Measurements from ENCODE around the gene CFAP97. TPM values are rescaled to one million over a fixed set of nuclear protein-coding genes. Genes with fewer than 3 reads are reported as not detected.

Gene CFAP97
- total and polyA plus RNA-seq, 2 donors (not counting 1 experiment from before 2014, with no cell fraction given), result 39.3 to 50.8 TPM

DNA sequence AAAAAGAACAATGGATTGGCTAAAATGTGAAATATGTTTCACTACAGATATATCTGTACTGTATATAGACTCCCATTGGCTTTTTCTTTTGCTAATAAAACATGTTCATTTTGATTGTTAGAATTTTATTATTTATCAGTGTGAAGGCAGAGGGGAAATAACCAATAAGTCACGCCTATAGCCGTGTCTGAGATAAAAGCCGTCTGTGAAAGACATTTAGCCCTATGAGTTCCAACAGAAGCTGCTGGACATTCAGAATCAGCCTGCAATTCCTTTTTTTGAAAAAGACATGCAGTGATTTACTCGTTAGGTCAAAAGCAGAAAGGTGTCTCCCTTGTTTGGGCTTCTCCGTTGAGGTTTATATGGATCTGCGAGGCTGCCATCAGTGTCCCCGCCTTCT is 84.9 kb downstream of the CFAP97 start:
- no peak overlapping the region for H3K9ac ChIP-seq (ENCODE audit: insufficient read depth, low read length)
- no peaks in the 10 kb centered on the region for H3K9me3 ChIP-seq (ENCODE audit: control insufficient read depth, insufficient read depth, low read depth, low read length)
- H4K20me1 ChIP-seq (ENCODE audit: control insufficient read depth, extremely low read depth, insufficient read depth, low read length), result no peaks in the 10 kb centered on the region
- TF ChIP-seq, protein P1, sequence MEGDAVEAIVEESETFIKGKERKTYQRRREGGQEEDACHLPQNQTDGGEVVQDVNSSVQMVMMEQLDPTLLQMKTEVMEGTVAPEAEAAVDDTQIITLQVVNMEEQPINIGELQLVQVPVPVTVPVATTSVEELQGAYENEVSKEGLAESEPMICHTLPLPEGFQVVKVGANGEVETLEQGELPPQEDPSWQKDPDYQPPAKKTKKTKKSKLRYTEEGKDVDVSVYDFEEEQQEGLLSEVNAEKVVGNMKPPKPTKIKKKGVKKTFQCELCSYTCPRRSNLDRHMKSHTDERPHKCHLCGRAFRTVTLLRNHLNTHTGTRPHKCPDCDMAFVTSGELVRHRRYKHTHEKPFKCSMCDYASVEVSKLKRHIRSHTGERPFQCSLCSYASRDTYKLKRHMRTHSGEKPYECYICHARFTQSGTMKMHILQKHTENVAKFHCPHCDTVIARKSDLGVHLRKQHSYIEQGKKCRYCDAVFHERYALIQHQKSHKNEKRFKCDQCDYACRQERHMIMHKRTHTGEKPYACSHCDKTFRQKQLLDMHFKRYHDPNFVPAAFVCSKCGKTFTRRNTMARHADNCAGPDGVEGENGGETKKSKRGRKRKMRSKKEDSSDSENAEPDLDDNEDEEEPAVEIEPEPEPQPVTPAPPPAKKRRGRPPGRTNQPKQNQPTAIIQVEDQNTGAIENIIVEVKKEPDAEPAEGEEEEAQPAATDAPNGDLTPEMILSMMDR (conservative IDR thresholded peaks at IDR 0.05 in 1 of 2, IDR thresholded peaks at IDR 0.05 in 1 of 2; ENCODE audit: low read depth in 1 of 2, low read length in 2 of 2), result no peak
- TF ChIP-seq EZH2 (IDR thresholded peaks at IDR 0.05; ENCODE audit: low read length, missing control alignments), result no peak
- no peaks in the 10 kb centered on the region for H3K27me3 ChIP-seq (ENCODE audit: control insufficient read depth, insufficient read depth, low read length)
- DNase-seq (ENCODE audit: low read depth in 2 of 2), result no peak
- H3K79me2 ChIP-seq (ENCODE audit: control insufficient read depth, insufficient read depth, low read length), result no peaks in the 10 kb centered on the region
- H3K36me3 ChIP-seq (ENCODE audit: control insufficient read depth, insufficient read depth, low read length), result no peaks in the 10 kb centered on the region
- H3K4me2 ChIP-seq (ENCODE audit: extremely low read depth, insufficient read depth, low read length), result no peak overlapping the region
- H3K27ac ChIP-seq (ENCODE audit: insufficient read depth, low read length), result no peak overlapping the region
- no peak overlapping the region for H2AFZ ChIP-seq (ENCODE audit: low read length)
- no peak overlapping the region for H3K4me3 ChIP-seq (replicated peaks in 1 of 4; ENCODE audit: control extremely low read depth in 1 of 4, insufficient read depth in 1 of 4, low read depth in 3 of 4, low read length in 4 of 4)
- H3K4me1 ChIP-seq (ENCODE audit: control insufficient read depth, extremely low read depth, insufficient read depth, low read length), result peaks cover 2% of the 10 kb centered on the region

DNA sequence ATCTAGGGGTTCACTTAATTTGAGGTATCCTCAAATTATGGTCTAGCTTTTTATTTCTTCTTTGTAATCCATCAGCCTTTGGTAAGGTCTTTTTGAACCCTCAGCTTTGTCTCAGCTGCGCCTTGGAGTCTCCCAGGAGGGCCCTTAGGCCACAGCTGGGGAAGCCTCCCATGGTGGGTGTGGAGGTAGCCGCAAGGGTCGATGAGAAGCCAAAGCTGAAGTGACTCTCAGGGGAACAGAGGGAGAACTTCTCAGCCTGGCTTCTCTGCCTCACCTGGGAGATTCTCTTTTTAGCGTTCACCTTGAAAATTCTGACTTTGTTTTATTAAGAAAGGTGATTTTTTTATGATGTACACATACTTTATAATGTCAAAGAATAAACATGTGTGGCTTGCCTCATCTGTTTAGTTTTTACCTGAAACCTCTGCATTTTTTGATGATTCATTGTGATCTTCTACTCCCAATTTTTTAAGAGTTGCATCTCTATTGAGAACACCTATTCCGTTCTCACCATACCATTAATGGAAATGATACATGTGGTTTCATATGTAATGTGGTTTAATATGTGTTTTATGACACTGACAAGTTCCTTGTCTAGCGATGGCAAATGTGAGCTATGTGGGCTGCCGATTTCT is 86.4 kb downstream of the CFAP97 start:
- no peak for TF ChIP-seq EZH2 (IDR thresholded peaks at IDR 0.05; ENCODE audit: low read length, missing control alignments)
- TF ChIP-seq, protein P1 (conservative IDR thresholded peaks at IDR 0.05 in 1 of 2, IDR thresholded peaks at IDR 0.05 in 1 of 2; ENCODE audit: low read depth in 1 of 2, low read length in 2 of 2), result no peak
- Histone ChIP-seq H3K4me3 (replicated peaks in 1 of 4; ENCODE audit: control extremely low read depth in 1 of 4, insufficient read depth in 1 of 4, low read depth in 3 of 4, low read length in 4 of 4) (no peak overlapping the region), H2AFZ (ENCODE audit: low read length) (no peak overlapping the region), H3K27me3 (ENCODE audit: control insufficient read depth, insufficient read depth, low read length) (no peaks in the 10 kb centered on the region), H3K36me3 (ENCODE audit: control insufficient read depth, insufficient read depth, low read length) (no peaks in the 10 kb centered on the region), H3K4me2 (ENCODE audit: extremely low read depth, insufficient read depth, low read length) (no peak overlapping the region), H4K20me1 (ENCODE audit: control insufficient read depth, extremely low read depth, insufficient read depth, low read length) (no peaks in the 10 kb centered on the region), H3K4me1 (ENCODE audit: control insufficient read depth, extremely low read depth, insufficient read depth, low read length) (peaks cover 8% of the 10 kb centered on the region), H3K79me2 (ENCODE audit: control insufficient read depth, insufficient read depth, low read length) (no peaks in the 10 kb centered on the region), H3K9me3 (ENCODE audit: control insufficient read depth, insufficient read depth, low read depth, low read length) (no peaks in the 10 kb centered on the region), H3K9ac (ENCODE audit: insufficient read depth, low read length) (no peak overlapping the region), H3K27ac (ENCODE audit: insufficient read depth, low read length) (no peak overlapping the region)
- no peak for DNase-seq (ENCODE audit: low read depth in 2 of 2)

DNA sequence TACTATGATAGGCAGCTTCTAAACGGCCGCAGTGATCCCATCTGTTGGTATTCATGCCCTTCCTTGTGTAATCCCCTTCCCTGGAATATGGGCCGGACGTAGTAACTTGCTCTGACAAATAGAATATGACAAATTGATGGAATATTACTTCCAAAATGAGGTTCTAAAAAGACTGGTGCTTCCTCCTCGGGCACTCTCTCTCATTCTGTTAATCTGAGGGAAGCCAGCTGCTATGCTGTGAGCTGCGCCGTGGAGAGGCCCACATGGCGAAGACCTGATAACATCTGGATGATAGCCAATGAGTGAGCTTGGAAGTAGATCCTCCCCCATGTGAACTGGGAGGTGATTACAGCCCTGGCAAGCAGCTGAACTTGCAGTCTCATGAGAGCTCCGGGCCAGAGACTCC is 88.0 kb downstream of the CFAP97 start:
- Histone ChIP-seq H3K9ac (ENCODE audit: insufficient read depth, low read length) (no peak overlapping the region), H3K27ac (ENCODE audit: insufficient read depth, low read length) (no peak overlapping the region), H3K4me3 (replicated peaks in 1 of 4; ENCODE audit: control extremely low read depth in 1 of 4, insufficient read depth in 1 of 4, low read depth in 3 of 4, low read length in 4 of 4) (no peak overlapping the region), H2AFZ (ENCODE audit: low read length) (no peak overlapping the region), H3K4me2 (ENCODE audit: extremely low read depth, insufficient read depth, low read length) (peak overlapping the region; percentile 1), H3K4me1 (ENCODE audit: control insufficient read depth, extremely low read depth, insufficient read depth, low read length) (peaks cover 10% of the 10 kb centered on the region), H3K9me3 (ENCODE audit: control insufficient read depth, insufficient read depth, low read depth, low read length) (no peaks in the 10 kb centered on the region), H3K36me3 (ENCODE audit: control insufficient read depth, insufficient read depth, low read length) (no peaks in the 10 kb centered on the region), H3K79me2 (ENCODE audit: control insufficient read depth, insufficient read depth, low read length) (no peaks in the 10 kb centered on the region), H4K20me1 (ENCODE audit: control insufficient read depth, extremely low read depth, insufficient read depth, low read length) (no peaks in the 10 kb centered on the region), H3K27me3 (ENCODE audit: control insufficient read depth, insufficient read depth, low read length) (no peaks in the 10 kb centered on the region)
- peak; percentile 85 to 99 for DNase-seq (ENCODE audit: low read depth in 2 of 2)
- TF ChIP-seq, protein P1 (conservative IDR thresholded peaks at IDR 0.05 in 1 of 2, IDR thresholded peaks at IDR 0.05 in 1 of 2; ENCODE audit: low read depth in 1 of 2, low read length in 2 of 2), result no peak
- no peak for TF ChIP-seq EZH2 (IDR thresholded peaks at IDR 0.05; ENCODE audit: low read length, missing control alignments)

Measured in fibroblast of lung (primary cell).